Measurements from ENCODE around the gene LPAR2.

The LPAR2 gene

DNA sequence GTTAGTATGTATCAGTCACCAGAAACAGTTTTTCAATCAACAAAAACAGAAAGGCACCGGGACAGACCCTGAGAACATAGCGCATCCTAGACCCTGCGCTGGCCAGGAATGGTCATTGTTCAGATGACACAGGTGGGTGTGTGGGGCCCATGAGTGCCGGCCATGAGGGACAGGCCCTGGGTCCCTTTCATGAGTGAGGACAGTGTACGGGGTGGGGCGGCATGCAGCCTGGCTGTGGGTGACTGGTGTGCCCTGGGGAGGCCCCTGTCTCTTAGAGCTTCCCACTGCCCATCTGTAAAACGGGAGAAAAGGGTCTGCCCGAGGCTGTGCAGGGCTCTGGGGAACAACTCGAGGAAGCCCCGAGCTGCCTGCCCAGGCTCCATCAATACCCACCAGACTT is 35.3 kb downstream of the LPAR2 start:
- no peak for DNase-seq

DNA sequence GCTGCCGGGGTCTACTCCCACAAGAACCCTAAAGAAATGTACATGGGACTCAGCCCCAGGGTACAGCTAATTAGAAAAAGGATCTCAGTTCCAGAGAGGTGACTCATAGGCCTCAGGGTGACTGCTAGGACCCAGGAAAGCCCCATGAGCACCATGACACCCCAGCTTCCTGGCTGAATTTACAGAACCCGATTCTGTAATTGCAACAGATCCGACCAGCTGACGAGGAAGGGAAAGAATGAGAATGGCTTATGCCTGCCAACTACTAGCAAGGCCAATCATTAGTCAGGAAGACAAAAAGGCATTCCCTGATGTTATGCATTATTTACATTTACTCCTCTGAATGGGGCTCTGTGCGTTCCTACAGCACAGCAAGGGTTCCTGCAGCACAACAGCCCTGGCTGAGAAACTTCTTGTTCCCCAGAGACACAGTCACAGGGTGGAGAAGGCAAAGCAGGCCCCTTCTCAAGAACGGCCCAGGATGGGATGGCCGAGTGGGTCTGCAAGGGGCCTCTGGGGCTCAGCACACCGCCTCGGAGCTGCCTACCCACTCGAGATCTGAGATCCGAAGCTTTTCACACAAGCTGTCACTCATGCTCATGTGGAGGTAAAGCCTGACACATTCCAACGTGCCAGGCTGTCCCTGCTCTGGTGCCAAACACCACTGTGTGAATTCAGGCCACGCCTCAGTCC is 36.7 kb downstream of the LPAR2 start:
- no peak for DNase-seq

DNA sequence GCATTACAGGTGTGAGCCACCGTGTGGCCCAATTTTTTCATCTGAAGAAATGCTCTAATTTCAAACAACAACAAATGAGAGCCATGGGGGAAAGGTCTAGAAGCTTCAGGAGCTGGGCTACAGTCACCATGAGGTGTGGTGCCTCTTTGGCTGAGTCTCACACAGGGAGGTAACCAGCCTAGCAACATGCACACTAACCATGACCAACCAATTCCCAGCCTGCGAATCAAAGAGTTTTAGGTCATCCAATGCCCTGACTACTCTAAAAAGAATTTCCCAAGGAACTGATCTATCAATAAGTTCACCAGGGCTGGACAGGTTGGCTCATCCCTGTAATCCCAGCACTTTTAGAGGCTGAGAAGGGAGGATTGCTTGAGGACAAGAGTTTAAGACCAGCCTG is 39.5 kb downstream of the LPAR2 start:
- DNase-seq = no peak

DNA sequence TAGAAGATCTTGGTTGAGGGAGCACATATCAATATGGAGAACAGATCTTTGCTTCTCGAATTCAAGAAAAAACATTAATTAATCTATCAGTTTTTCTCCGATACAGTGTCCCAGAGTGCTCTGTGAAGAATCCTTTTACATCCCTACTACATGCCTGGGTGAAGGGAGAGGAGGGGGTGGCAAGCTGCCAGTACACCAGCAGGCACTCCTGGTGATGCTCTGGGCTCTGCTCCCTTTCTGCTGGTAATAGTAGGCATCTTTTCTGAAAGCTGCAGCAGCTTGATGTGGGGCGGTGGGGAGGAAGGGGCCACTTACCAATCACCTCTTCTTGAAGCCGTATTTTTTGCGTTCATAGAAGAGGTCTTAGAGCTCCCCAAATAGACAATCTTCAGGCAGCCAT is 40.2 kb downstream of the LPAR2 start:
- DNase-seq = no peak

DNA sequence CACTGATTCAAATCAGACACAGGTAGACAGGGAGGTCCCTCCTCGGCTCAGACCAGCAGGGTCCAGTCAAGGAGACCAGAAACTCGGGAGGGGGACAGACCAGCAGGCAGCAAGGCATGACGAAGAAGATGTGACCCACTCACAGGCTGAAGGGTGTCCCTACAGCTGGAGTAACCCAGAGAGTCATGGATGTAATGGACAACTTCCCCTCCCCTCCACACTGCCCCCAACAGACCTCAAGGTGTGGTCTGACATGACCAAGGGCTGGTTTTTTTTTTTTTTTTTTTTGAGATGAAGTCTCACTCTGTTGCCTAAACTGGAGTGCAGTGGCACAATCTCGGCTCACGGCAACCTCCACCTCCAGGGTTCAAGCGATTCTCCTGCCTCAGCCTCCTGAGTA is 43.7 kb downstream of the LPAR2 start:
- no peak for DNase-seq

DNA sequence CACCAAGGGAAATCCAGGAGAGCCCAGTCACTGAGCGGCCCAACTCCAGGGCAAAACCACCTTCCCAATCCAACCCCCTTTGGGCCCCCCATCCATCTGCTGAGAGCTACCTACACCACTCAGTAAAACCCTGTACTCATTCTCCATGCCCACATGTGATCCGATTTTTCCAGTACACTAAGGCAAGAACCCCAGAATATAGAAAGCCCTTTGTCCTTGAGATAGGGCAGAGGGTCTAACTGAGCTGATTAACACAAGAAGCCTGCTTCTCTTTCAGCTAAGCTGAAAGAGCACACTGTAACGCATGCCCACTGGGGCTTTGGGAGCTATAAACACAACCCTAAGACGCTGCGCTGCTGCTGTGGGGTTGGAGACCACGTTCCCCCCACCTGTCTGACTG is 45.5 kb downstream of the LPAR2 start:
- no peak for DNase-seq

DNA sequence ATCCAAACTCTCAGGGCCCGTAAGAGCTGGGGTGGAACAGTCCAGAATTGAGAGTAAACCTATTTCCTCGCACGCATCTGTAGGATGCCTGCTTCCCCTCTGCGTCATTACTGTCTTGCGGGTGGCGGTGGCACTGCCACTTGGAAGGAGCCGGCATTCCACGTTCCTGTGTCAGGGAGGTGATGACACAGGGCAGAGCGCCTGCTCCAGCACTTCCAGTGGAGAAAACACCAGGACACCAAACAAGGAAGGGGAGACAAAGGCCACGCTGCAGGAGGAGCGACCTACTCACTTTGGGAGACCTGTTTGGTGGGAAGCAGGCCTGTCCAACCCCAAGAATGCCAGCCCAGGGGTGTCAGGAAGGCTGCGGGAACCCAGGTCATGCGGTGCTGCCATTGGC is 46.6 kb downstream of the LPAR2 start:
- DNase-seq = no peak

DNA sequence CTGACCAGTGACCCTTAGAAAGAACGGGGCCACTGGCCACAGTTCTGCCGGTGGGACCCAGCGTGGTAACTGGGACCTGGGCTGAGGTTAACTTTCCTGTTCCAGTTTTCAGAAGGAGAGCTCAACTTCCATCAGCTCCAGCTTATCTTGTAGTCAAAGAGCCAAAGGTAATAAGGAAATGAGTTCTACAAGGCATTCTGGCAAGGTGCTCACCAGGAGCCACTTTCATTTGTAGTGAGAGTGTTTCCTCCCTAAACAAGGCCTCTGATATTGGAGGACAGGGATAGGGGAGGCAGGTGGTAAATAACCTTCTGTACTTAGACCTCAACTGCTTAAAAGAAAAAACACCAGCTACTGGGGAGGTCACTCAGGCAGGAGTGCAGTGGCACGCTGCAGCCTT is 47.6 kb downstream of the LPAR2 start:
- DNase-seq = no peak

DNA sequence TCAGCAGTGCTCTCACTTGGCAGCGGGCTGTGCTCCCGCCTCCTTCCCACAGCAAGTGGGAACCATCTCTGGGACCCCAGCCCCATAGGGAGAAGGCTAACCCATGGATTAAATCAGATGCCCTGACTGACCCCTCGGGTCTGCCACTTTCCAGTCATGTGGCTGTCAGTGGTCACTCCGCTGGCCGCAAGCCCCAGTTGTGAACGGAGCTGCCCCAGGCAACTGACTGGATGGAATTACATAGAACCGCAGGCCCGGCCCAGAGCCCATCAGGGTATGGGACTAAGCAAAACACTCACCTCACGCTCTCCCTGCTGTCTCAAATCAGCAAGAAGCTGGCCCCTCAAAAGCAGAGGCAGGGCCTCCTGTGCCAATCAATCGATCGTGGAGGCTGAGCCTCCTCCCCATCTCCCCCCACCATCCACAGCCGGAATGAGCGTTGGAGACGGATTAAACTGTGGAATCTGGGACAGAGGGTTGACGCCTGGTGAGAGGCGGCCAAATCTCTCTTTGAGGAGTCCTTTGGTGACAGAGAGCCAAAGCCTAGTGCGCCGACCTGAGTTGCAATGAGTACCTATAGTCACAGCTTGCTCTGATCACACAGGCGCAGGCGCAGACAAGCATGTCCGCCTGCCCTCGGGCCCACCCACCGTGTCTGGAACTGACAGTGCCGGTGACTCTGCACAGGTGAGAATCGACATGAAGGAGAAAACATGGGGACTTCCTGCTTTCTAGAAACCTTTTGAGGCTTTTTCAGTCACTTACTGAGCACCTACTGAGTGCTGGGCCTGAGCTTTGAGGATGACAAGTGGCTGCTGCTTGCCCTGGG is 48.3 kb downstream of the LPAR2 start:
- DNase-seq = no peak

DNA sequence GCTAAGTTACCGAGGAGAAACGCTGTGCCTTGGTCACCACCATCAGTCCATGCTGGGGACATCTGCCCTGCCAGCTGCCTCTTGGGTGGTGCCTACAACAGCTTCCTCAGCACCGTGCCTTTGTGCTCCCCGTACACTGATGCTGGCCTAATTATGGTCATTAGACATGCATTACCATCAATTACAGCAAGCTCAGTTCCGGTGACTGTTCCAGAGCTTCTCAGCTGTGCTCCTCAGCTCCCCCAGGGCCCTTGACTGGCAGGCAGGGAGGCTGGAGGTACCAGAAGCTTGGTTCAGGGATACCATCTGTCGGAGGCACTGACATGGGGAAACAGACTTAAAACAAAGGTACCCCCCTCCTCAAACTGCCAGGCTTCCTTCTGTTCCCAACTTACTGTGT is 49.8 kb downstream of the LPAR2 start:
- no peak for DNase-seq

DNA sequence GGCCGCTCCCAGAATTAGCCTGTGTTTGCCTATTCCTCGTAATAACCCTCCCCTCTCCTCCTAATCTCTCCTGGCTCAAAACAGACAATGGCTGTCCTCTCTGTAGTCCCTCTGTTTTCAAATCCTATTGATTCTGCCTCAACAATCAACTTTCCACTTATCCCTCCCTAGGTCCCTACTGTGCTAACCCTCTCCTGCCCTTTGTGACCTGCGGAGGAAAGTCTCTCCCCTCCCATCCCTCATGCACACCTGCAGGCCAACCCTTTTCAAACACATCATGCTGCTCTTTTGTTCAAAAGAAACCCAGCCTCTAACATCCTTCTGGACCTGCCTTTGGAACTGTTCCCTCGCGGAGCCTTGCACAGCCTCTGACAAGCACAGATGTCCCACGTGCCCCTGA is 52.6 kb downstream of the LPAR2 start:
- no peak for DNase-seq

Measured in NCI-H510A treated with DMSO at 0.1 percent for 48 hours (cell line).